NB4 (cell line): ENCODE measurements around the gene ATP6V1C2.

Experiments used
- DNase-seq: peaks from one replicate; pipeline ENCODE4 v3.0.0; 2010; ENCODE audit warnings: low read depth
- H3K4me3 ChIP-seq: one replicate; pipeline ENCODE4 v1.5.1; 2011; ENCODE audit warnings: mild to moderate bottlenecking, low read depth, low read length, moderate library complexity
- MYC ChIP-seq: IDR thresholded peaks from 2 replicates; pipeline ENCODE4 v1.6.1; 2011; ENCODE audit warnings: low read depth, low read length
- POLR2A ChIP-seq: IDR thresholded peaks from 2 replicates; pipeline ENCODE4 v1.6.1; 2011; ENCODE audit warnings: mild to moderate bottlenecking; ENCODE audit not compliant: insufficient read length; ENCODE audit errors: extremely low read depth
- TF ChIP-seq, protein P1 (sequence below): IDR thresholded peaks from 2 replicates; pipeline ENCODE4 v1.6.1; 2011; ENCODE audit warnings: low read depth, low read length
- TF ChIP-seq, protein P2 (sequence below): IDR thresholded peaks from one replicate; pipeline ENCODE4 v1.5.1; 2012; ENCODE audit warnings: low read depth, low read length

Gene ATP6V1C2

DNA sequence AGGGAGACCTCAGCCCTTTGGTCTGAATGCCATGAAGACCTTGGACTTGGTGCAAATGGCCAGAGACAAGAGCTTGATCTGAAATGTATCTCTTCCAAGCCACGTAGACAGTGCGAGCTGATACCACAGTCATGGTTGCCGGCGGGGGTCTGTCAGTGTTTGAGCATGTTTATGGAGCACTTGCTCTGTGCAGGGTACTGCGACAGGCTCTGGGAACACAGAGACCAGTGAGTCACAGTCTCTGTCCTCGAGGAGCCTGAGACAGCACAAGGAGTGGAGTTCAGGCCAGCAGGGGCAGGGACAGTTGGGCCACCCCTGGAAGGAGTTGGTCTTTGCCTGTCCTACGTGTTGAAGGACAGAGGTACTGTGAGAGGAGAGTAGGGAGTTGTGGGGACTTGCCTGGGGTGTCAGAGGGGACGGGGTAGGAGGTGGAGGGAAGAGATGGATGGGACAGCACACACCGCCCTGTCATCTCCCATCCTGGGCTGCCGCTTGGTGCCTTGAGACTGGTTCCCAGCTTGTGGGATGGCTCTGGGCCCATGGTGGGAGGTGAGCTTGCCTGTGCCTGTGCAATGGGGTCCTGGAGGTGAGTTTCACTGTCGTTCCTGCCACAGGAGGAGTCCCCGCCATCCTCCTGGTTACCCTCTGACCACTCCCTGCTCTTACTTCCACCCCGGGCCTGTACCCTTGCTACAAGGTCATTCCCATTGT, 39.5 kb downstream of the ATP6V1C2 start:
- H3K4me3 ChIP-seq: no peak overlapping the region
- DNase-seq: no peak
- TF ChIP-seq MYC (no peak), POLR2A (no peak)
- TF ChIP-seq, protein P1, sequence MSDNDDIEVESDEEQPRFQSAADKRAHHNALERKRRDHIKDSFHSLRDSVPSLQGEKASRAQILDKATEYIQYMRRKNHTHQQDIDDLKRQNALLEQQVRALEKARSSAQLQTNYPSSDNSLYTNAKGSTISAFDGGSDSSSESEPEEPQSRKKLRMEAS: no peak
- TF ChIP-seq, protein P2, sequence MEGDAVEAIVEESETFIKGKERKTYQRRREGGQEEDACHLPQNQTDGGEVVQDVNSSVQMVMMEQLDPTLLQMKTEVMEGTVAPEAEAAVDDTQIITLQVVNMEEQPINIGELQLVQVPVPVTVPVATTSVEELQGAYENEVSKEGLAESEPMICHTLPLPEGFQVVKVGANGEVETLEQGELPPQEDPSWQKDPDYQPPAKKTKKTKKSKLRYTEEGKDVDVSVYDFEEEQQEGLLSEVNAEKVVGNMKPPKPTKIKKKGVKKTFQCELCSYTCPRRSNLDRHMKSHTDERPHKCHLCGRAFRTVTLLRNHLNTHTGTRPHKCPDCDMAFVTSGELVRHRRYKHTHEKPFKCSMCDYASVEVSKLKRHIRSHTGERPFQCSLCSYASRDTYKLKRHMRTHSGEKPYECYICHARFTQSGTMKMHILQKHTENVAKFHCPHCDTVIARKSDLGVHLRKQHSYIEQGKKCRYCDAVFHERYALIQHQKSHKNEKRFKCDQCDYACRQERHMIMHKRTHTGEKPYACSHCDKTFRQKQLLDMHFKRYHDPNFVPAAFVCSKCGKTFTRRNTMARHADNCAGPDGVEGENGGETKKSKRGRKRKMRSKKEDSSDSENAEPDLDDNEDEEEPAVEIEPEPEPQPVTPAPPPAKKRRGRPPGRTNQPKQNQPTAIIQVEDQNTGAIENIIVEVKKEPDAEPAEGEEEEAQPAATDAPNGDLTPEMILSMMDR: no peak

DNA sequence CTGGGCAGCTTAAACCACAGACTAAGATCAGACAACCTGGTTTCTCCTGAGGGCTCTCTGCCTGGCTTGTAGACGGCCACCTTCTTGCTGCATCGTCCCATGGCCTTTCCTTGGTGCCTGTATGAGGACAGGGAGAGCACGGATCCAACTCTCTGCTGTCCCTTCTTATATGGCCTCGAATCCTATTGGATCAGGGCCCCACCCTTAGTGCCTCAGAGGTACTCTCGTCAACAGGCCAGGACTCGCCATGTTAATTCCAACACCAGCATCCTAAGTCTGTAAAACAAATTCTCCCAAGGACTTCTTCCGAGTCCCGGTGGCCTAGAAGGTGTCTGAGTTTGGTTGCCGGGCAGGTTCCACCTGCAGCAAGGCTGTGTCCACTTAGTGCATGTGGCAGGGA, 40.2 kb downstream of the ATP6V1C2 start:
- TF ChIP-seq, protein P2: no peak
- no peak for TF ChIP-seq MYC
- TF ChIP-seq, protein P1: no peak
- no peak for DNase-seq
- no peak overlapping the region for H3K4me3 ChIP-seq

DNA sequence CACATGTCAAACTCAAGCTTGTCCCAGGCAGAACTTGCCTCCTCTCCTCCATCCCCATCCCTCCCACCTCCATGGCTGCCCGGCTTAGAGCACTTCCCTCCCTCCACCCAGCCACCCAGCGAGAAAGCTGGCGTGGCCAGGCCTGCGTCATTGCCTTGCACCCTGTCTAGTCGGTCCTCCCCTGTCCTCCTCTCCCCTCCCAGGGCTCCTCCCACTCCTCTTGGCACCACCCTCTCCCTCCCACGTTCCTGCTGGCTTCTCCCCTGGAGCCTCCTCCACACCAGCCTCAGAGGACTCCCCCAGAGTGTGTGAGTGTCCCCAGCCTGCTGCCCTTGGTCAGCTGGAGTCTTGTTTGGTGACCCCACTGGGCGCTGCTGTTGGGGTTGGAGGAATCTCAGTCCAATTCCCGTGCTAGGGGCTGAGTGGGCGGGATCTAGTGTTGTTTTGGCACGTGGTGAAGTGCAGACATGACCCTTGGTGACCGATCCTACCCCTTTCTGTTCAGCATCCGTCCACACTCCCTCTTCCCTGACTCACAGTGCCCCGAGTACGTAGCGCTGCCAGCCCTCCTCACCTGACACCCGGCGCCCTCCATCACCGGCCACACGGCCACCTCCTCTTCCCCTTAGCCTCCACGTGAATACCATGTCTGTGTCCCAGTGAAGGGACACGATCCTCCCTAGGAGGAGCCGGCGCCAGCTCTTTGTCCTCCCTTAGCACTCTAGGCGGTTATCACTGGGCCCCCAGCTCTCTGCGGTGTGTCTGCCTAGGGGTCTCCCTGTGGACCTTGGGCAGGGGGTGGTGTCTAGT, 41.4 kb downstream of the ATP6V1C2 start:
- peak; percentile 80 for DNase-seq
- no peak overlapping the region for H3K4me3 ChIP-seq
- TF ChIP-seq MYC: no peak
- no peak for TF ChIP-seq POLR2A
- TF ChIP-seq, protein P2: no peak
- TF ChIP-seq, protein P1: no peak

DNA sequence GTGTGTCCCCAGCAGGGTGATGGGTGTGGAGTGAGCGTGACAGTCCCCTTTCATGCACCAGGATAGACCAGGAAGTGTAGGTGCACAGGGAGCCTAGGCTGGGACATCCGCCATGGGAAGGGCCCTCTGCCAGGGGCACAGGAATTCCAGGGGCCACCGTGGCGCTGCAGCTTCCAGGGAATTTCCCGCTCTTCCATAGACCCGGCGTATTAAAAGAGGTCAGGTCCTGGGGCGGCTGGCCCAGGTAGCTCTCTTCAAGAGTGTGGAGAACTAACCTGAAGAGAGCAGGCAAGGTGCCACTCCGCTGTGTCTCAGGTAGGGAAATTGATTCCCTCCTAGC, 42.0 kb downstream of the ATP6V1C2 start:
- no peak overlapping the region for H3K4me3 ChIP-seq
- DNase-seq: no peak
- TF ChIP-seq, protein P2: no peak
- TF ChIP-seq, protein P1: no peak
- TF ChIP-seq POLR2A (no peak), MYC (no peak)

DNA sequence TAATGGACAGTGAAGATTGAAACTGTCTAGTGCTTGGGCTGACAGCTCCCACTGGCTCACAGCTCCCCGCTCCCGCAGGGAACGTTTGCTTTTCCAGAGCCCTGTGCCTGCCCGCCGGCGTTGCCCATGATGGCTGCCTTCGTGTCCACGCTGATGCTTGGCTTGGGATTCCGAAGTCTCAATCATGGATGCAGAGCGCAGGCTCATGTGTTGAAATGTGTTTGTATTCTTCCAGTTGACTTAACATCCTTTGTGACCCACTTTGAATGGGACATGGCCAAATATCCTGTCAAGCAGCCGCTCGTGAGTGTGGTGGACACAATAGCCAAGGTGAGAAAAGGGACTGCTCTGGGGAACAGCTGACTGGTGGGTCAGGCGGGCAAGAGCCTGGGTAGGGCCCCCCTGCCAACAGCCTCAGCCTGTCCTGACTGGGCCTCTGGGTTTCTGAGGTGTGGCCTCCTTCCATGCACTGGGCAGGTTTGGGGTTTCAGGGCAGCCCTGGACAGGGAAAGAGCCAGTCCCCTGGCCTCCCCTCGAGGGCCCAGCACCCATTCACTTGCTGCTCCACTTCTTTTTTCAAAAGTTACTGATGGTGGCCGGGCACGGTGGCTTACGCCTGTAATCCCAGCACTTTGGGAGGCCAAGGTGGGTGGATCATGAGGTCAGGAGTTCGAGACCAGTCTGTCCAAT, 42.8 kb downstream of the ATP6V1C2 start:
- TF ChIP-seq MYC (no peak), POLR2A (no peak)
- TF ChIP-seq, protein P1: no peak
- TF ChIP-seq, protein P2: no peak
- DNase-seq: no peak
- no peak overlapping the region for H3K4me3 ChIP-seq
